ENCODE measurements around the gene EML6.

- TF ChIP-seq, protein P1, sequence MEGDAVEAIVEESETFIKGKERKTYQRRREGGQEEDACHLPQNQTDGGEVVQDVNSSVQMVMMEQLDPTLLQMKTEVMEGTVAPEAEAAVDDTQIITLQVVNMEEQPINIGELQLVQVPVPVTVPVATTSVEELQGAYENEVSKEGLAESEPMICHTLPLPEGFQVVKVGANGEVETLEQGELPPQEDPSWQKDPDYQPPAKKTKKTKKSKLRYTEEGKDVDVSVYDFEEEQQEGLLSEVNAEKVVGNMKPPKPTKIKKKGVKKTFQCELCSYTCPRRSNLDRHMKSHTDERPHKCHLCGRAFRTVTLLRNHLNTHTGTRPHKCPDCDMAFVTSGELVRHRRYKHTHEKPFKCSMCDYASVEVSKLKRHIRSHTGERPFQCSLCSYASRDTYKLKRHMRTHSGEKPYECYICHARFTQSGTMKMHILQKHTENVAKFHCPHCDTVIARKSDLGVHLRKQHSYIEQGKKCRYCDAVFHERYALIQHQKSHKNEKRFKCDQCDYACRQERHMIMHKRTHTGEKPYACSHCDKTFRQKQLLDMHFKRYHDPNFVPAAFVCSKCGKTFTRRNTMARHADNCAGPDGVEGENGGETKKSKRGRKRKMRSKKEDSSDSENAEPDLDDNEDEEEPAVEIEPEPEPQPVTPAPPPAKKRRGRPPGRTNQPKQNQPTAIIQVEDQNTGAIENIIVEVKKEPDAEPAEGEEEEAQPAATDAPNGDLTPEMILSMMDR (IDR thresholded peaks at IDR 0.05 in 4 of 5, conservative IDR thresholded peaks at IDR 0.05 in 1 of 5): no peak
- no peak for TF ChIP-seq POLR2A (IDR thresholded peaks at IDR 0.05)
These were observed 162.4 kb downstream of the EML6 start for GRCh38 chr2:54885891-54886290.

Data from gastrocnemius medialis (tissue), 4 donors.